H1 (cell line): ENCODE results near the gene C2CD4D.

ENCODE experiments used
- CTCF ChIP-seq, 3 experiments: IDR thresholded peaks; 1 replicate in 2 of 3; 2 replicates in 1 of 3; pipeline versions ENCODE4 v1.5.1 to v1.6.1; 2011; ENCODE audit warnings: low read length in 3 of 3, mild to moderate bottlenecking in 3 of 3, inconsistent platforms in 2 of 3, low read depth in 1 of 3, moderate library complexity in 1 of 3; ENCODE audit not compliant: insufficient read depth in 1 of 3; ENCODE audit errors: control extremely low read depth in 1 of 3
- POLR2A ChIP-seq, 2 experiments: IDR thresholded peaks; 1 replicate in 1 of 2; 2 replicates in 1 of 2; pipeline ENCODE4 v1.6.1; 2011; ENCODE audit warnings: low read depth in 2 of 2, low read length in 2 of 2, mild to moderate bottlenecking in 2 of 2; ENCODE audit errors: control extremely low read depth in 1 of 2
- POLR2AphosphoS5 ChIP-seq: IDR thresholded peaks from 2 replicates; pipeline ENCODE4 v1.6.1; 2011; ENCODE audit warnings: low read depth, low read length
- POU5F1 ChIP-seq: IDR thresholded peaks from 2 replicates; pipeline ENCODE4 v1.6.1; 2011; ENCODE audit warnings: low read depth, mild to moderate bottlenecking, low read length, moderate library complexity
- YY1 ChIP-seq: IDR thresholded peaks from 2 replicates; pipeline ENCODE4 v1.6.1; 2011; ENCODE audit warnings: low read depth, mild to moderate bottlenecking, low read length

- TF ChIP-seq POU5F1 (no peak), CTCF (IDR thresholded peaks at IDR 0.05; ENCODE audit: control extremely low read depth in 1 of 3, insufficient read depth in 1 of 3, low read depth in 1 of 3, low read length in 3 of 3) (no peak), POLR2A (IDR thresholded peaks at IDR 0.05; ENCODE audit: control extremely low read depth in 1 of 2, low read depth in 2 of 2, low read length in 2 of 2) (no peak), POLR2AphosphoS5 (no peak), YY1 (no peak)
These were observed 16.3 kb upstream of the C2CD4D start for GRCh38 chr1:151855933-151856332.
